Measurements from ENCODE around the gene SLC1A7.

Gene SLC1A7

DNA sequence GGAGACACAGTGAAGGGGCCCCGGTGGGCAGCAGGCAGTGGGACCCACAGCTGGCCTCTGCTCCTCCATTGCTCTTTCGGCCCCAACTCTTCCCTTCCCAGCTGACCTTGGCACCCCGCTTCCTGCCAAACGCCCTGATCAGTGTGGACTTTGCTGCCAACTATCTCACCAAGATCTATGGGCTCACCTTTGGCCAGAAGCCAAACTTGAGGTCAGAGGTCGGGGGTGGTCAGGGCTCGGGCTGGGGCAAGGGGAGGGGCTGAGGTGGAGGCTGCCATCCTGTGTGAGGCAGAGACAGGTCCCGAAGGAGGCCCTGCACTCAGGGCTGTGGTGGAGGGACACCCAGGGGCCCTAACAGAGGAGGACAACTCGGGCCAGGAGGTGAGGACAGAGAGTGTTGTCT, 66.7 kb downstream of the SLC1A7 start:
- DNase-seq (ENCODE audit: low read depth): no peak

DNA sequence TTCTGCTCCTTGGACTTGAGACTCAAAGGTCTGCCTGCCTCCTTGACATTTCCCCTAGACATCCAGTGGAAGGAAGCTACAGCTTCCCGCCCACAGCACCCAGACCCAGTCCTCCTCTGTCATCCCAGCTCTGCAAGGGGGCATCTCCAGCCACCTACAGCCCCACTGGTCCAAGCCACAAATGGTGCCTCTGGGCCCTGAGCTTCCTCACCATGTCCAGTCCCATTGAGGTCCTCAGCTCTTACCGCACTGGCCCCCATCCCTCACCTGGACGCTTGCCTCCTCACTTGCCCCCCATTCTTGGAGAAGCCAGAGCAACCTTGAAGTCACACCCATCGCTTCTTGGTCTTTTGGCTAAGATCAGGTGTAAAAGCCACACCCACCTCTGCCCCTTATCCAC, 67.2 kb downstream of the SLC1A7 start:
- DNase-seq (ENCODE audit: low read depth): no peak

GRCh38 chr1:53074313-53075154, 67.9 kb downstream of the SLC1A7 start:
- DNase-seq (ENCODE audit: low read depth): no peak

GRCh38 chr1:53073868-53074311, 68.5 kb downstream of the SLC1A7 start:
- DNase-seq (ENCODE audit: low read depth): no peak

- DNase-seq (ENCODE audit: low read depth): no peak
These were observed 69.2 kb downstream of the SLC1A7 start for GRCh38 chr1:53073287-53073686.

- no peak for DNase-seq (ENCODE audit: low read depth)
These were observed 70.5 kb downstream of the SLC1A7 start for GRCh38 chr1:53071915-53072314.

DNA sequence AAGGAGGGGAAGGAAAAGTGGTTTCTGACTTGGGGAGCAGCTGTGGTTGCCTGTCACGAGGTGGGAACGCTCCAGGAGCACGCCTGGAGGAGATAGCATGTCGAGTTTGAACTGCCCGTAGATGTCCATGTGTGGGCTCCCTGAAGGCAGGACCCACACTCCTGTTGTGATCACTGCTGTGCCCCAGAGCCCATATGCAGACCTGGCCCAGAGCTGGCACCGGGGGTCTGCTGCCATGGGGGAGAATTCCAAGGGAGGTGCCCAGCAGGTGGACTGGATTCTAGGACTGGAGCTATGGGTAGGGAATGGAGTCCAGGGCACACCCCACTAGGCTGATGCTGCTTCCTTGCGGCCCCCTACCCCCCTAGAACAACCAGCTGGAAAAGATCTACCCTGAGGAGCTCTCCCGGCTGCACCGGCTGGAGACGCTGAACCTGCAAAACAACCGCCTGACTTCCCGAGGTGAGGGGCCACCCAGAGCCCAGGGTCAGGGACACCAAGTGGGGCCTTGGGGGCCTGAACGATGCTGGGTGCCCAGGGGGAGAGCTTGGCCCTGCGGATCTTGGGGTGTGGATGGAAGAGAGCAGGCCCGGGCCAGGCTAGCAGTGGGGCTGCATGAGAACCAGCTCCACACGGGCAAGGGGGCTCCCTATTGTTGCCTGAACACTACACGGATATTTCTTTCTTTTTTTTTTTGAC, 71.1 kb downstream of the SLC1A7 start:
- no peak for DNase-seq (ENCODE audit: low read depth)

DNA sequence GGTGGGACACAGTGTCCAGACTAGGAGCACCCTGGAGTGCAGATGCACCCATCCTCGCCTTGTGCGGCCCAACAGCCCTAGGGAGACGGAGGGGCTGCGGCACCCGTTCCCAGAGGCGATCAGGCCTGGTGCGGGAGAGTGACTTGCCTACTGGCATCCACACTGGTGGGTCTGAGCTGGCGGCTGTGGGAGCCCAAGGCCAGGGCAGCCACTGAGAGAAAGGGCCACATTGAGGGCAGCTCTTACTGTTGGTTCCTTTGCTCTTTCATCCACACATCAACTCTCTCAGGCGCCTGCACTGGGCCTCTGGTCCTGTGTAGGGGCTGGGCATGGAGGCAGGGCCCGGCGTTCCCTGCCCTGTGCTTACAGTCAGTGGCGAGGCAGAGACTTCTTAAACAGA, 71.8 kb downstream of the SLC1A7 start:
- DNase-seq (ENCODE audit: low read depth): no peak

DNA sequence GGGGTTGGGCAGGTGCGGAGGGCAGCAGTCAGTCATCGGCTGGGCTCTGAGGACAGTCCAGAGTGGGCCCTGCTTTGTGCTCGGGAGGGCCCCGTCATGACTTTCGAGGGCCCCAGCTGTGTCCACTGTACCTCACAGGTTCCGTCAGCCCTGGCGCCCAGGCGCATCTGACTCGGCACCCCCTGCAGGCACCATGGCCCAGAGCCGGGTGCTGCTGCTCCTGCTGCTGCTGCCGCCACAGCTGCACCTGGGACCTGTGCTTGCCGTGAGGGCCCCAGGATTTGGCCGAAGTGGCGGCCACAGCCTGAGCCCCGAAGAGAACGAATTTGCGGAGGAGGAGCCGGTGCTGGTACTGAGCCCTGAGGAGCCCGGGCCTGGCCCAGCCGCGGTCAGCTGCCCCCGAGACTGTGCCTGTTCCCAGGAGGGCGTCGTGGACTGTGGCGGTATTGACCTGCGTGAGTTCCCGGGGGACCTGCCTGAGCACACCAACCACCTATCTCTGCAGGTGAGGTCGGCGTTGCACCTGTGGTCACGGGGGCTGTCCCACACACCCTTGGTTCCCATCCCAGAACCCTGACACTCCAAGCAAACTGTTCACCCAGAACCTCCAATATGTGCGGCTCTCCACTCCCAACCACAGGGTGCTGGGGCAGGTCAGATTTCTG, 72.6 kb downstream of the SLC1A7 start:
- DNase-seq (ENCODE audit: low read depth): no peak

- no peak for DNase-seq (ENCODE audit: low read depth)
These were observed 73.2 kb downstream of the SLC1A7 start for GRCh38 chr1:53069265-53069662.

GRCh38 chr1:53068314-53069099, 73.9 kb downstream of the SLC1A7 start:
- no peak for DNase-seq (ENCODE audit: low read depth)

DNA sequence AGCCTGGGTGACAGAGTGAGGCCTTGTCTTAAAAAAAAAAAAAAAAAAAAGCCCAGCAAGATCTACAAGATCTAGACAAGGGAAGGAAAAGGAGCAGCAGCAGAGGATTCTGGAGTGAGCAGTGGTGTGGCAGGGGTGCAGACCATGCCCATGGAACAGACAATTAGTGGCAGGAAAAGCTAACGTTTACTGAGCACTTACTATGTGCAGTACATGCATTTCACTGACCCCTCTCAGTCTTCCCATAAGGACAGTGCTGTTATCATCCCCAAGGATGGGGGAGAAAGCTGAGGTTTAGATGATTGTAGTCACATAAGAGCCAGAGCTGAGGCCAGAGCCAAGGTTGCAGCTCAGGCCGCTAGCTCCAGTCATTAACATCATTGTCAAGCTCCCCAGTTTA, 74.6 kb downstream of the SLC1A7 start:
- no peak for DNase-seq (ENCODE audit: low read depth)

GRCh38 chr1:53066891-53067738, 75.3 kb downstream of the SLC1A7 start:
- DNase-seq (ENCODE audit: low read depth): no peak

GRCh38 chr1:53066488-53066887, 76.0 kb downstream of the SLC1A7 start:
- DNase-seq (ENCODE audit: low read depth): no peak

- DNase-seq (ENCODE audit: low read depth): no peak
These were observed 77.0 kb downstream of the SLC1A7 start for GRCh38 chr1:53065391-53065790.

GRCh38 chr1:53063744-53064515, 78.5 kb downstream of the SLC1A7 start:
- no peak for DNase-seq (ENCODE audit: low read depth)

- no peak for DNase-seq (ENCODE audit: low read depth)
These were observed 79.5 kb downstream of the SLC1A7 start for GRCh38 chr1:53062708-53063591.

- no peak for DNase-seq (ENCODE audit: low read depth)
These were observed 80.4 kb downstream of the SLC1A7 start, which contains the start of gene PODN for GRCh38 chr1:53061859-53062707. TSS of gene PODN (plus strand) at chr1:53062213. CDS start at chr1:53069856, 7,643 bp downstream.

Measured in activated T-cell treated with anti-CD3 and anti-CD28 coated beads for 1 hour (primary cell).